GM12872 (cell line): ENCODE results near the gene DNASE2.

ENCODE experiments used
- CTCF ChIP-seq: IDR thresholded peaks from 3 replicates; pipeline ENCODE4 v1.5.1; 2011; ENCODE audit warnings: low read depth, mild to moderate bottlenecking, low read length, moderate library complexity; ENCODE audit not compliant: insufficient read depth

Gene DNASE2

GRCh38 chr19:12838886-12839756 is 42.1 kb downstream of the DNASE2 start:
- no peak for TF ChIP-seq CTCF

- TF ChIP-seq CTCF = peak; percentile 51; the same call in 2 of the 3 replicates
Observed at GRCh38 chr19:12838182-12838885, 42.9 kb downstream of the DNASE2 start, which contains the start of gene MAST1. Gene MAST1, plus strand, starts transcription at chr19:12838515. Its CDS starts 58 bp downstream, at chr19:12838573.

GRCh38 chr19:12837225-12837624 is 44.0 kb downstream of the DNASE2 start:
- no peak for TF ChIP-seq CTCF

GRCh38 chr19:12836529-12836863 is 44.8 kb downstream of the DNASE2 start:
- TF ChIP-seq CTCF = no peak

GRCh38 chr19:12834976-12835757 is 46.1 kb downstream of the DNASE2 start:
- no peak for TF ChIP-seq CTCF

GRCh38 chr19:12834566-12834943 is 46.7 kb downstream of the DNASE2 start, which contains the start of gene RTBDN:
Gene RTBDN, minus strand, starts transcription at chr19:12834579. Its CDS starts 4,600 bp downstream, at chr19:12829979.
- TF ChIP-seq CTCF = no peak
